NCI-H446 (cell line): ENCODE measurements around the gene GGT6.
A peak's percentile ranks its signal among the peaks of the same experiment; 100 is the strongest.

Experiments
- DNase-seq, 2 experiments: peaks; one replicate each; lab custom pipeline; 2025; lab: John Stamatoyannopoulos, UW

The GGT6 gene

GRCh38 chr17:4537451-4538235 lies 22.7 kb downstream of the GGT6 start:
- DNase-seq, result peak in 1 of 2 experiments; percentile 13

- DNase-seq, result no peak
These were observed 23.5 kb downstream of the GGT6 start for GRCh38 chr17:4536742-4537411.

GRCh38 chr17:4536259-4536741 lies 24.1 kb downstream of the GGT6 start:
- DNase-seq, result no peak

GRCh38 chr17:4535667-4536258 lies 24.6 kb downstream of the GGT6 start:
- no peak for DNase-seq

- DNase-seq, result no peak
These were observed 25.3 kb downstream of the GGT6 start for GRCh38 chr17:4534928-4535666.

GRCh38 chr17:4534515-4534914 lies 25.9 kb downstream of the GGT6 start:
- DNase-seq, result no peak

GRCh38 chr17:4533523-4534504 lies 26.6 kb downstream of the GGT6 start:
- peak in 1 of 2 experiments; percentile 27 for DNase-seq

GRCh38 chr17:4532860-4533522 lies 27.4 kb downstream of the GGT6 start:
- no peak for DNase-seq

GRCh38 chr17:4531988-4532736 lies 28.2 kb downstream of the GGT6 start:
- DNase-seq, result no peak

- no peak for DNase-seq
These were observed 29.3 kb downstream of the GGT6 start for GRCh38 chr17:4530799-4531730.

GRCh38 chr17:4529533-4530152 lies 30.7 kb downstream of the GGT6 start:
- DNase-seq, result no peak

GRCh38 chr17:4527566-4528125 lies 32.7 kb downstream of the GGT6 start:
- DNase-seq, result no peak

GRCh38 chr17:4527134-4527533 lies 33.2 kb downstream of the GGT6 start:
- no peak for DNase-seq

GRCh38 chr17:4525691-4526397 lies 34.5 kb downstream of the GGT6 start:
- DNase-seq, result no peak

GRCh38 chr17:4523946-4524345 lies 36.4 kb downstream of the GGT6 start:
- DNase-seq, result no peak

- DNase-seq, result no peak
These were observed 37.7 kb downstream of the GGT6 start for GRCh38 chr17:4522661-4523060.
